ENCODE data around the gene SPRY1. TPM values are rescaled to one million over a fixed set of nuclear protein-coding genes. Genes with fewer than 3 reads are reported as not detected.

SPRY1 gene, protein sequence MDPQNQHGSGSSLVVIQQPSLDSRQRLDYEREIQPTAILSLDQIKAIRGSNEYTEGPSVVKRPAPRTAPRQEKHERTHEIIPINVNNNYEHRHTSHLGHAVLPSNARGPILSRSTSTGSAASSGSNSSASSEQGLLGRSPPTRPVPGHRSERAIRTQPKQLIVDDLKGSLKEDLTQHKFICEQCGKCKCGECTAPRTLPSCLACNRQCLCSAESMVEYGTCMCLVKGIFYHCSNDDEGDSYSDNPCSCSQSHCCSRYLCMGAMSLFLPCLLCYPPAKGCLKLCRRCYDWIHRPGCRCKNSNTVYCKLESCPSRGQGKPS
- 100 to 1,000 TPM in 1 of 3 donors, 10 to 100 TPM in 2; 19.2 to 191 (median 77.6) TPM for polyA plus RNA-seq

DNA sequence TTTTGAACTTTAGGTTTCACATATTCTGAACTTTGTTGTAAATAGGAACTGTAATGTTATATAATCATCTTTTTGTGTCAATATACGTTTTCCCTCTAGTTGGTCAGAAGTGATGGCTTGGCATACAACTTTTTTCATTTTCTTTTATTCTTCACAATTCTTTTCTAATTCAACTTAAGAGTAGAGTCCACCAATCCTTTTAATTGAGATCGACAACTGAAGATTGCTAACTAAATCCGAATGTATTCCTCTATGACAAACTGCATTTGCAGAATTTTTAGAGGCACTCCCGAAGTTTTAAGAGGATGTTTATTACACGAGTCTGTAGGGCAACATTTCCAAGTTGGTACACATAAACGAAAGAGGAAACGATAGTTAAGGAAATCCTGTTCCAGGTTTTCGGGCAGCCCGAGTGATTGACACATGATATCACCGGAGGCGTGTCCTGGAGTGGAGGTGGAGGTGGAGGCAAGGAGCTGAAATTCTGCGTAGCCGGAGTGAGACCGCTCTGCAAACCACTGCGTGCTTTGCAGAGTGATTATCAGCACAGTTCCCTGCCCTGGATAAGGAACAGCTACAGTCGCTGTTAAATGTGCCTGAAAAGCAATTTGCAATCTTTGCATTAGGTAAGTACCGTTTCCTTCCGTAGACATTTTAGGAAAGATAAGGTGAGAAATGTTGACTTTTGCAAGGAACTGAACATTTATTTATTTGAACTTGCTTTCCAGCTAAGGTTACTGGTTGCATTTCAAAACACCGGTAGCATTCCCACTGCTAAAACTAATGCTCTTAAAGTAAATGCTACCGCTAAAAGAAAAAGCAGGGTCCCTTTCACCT, at the start of gene SPRY1:
TSS of gene SPRY1 (plus strand) at position 489 of the 837 bp plus-strand sequence. CDS start 4,797 bp downstream, outside the sequence.
- WGBS, 3 donors, result 1% methylated on average over 20 of the region's 20 CpGs
- H3K27ac ChIP-seq (ENCODE audit: low read depth, low read length), result peak within 1 kb of the TSS; percentile 87

DNA sequence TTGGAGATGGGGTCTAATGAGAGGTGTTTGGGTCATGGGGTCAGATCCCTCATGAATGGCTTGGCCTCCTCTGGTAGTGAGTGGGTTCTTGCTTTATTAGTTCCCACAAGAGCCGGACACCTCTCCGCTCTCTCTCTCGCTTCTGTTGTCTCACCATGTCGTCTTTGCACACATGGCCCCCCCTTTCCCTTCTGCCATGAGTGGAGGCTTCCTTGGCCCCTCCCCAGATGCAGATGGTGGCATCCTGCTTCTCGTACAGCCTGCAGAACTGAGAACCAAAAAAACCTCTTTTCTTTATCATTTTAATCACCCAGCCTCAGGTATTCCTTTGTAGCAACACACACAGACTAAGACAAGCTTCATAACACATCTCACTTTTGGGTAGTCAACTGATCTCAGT, 49.6 kb upstream of the SPRY1 start:
- 83 to 93% (median 85%) methylated on average over 5 of the region's 5 CpGs for WGBS, 3 donors
- no peak overlapping the region for H3K27ac ChIP-seq (ENCODE audit: low read depth, low read length)

DNA sequence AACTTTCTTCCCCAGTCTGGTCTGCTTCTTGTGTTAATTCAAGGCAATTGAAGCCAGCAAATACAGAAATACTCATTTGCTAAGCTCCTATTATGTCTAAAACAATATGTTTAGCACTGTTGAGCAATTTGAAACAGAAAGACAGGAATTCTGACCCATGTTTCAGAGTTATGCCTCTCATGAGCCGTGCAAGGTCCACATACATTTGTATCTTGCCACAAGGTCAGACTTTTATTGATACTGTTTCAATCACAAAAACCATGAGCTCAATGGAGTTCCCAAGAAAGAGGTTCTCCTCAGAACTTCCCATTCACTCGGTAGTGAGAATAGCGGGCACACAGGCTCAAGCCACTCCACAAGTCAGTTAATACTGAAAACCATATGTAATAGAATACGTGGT, 47.6 kb upstream of the SPRY1 start:
- 81 to 94% (median 92%) methylated on average over 4 of the region's 4 CpGs for whole genome bisulfite sequencing, 3 donors
- no peak overlapping the region for H3K27ac ChIP-seq (ENCODE audit: low read depth, low read length)

DNA sequence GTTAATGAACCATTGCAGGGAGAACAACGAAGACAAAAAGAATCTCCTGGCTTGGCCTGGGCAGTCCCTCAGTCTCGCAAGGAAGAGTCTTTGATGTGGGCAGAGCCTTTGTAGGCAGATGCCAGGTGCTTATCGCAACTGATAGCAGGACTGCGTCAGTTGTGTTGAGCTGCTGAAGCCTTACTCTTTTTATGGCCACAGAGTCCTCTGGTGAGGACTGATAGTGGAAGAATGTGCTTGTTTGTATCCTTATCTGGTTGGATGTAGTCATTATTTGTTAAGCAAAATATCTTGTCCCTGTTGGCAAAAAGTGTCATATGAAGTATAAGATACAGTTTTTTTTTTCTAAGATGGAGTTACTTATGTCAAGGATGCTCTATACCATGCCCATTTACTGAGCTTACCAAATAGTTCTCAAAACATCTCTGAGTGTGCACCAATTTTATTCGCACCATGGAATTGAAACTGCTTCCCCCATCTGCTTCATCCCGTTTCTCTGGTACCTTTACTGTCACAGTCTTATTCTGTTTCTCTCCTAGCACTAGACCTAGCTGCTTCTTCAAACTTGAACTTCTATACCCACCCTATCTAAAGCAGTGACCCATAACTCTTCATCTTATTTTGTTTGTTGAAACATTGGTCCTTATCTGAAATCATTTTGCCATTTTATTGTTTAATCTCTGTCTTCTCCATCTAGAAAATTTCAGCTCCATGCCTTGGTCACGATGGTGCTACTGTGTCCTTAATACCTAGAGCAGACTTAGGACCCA, 47.0 kb upstream of the SPRY1 start:
- WGBS, 3 donors, result 55 to 86% (median 82%) methylated on average over 7 of the region's 7 CpGs
- H3K27ac ChIP-seq (ENCODE audit: low read depth, low read length), result no peak overlapping the region

DNA sequence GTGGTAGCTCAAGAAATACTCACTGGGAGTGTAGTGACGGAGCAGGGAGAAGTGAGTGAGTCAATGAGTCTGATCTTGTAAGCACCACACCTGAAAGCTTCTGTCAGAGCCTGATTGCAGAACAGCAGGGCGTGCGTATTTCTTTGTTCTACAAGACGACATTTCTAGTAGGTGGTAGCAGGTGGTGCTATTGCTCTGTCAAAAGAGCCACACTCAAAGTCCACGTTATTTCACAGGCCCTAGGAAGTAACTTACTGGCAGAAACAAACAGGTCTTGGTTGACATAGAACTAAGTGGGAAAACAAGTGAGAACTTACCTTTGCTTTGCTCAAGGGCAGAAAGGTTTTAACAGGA, 46.4 kb upstream of the SPRY1 start:
- H3K27ac ChIP-seq (ENCODE audit: low read depth, low read length), result no peak overlapping the region
- WGBS, 3 donors, result 58 to 81% (median 71%) methylated on average over 5 of the region's 5 CpGs

DNA sequence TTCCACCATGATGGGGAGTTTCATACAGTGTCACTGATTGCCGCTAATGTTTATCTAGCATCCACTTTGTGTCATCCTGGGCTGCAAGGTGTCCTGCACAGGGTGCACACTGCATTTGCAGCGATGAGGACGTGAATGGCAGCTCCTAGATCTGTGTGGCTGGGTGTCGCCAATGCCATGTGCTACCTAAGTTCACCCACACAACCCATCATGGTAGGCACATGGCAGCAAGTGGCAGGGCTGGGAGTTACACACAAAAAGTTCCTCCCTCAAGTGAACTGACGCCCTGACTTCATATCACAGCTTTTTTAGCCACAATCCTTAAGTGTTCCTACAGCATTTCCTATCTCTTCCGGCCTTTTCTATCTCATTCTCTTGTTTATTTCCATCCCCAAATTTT, 45.9 kb upstream of the SPRY1 start:
- no peak overlapping the region for H3K27ac ChIP-seq (ENCODE audit: low read depth, low read length)
- WGBS, 3 donors, result 96 to 98% (median 97%) methylated on average over 6 of the region's 6 CpGs

DNA sequence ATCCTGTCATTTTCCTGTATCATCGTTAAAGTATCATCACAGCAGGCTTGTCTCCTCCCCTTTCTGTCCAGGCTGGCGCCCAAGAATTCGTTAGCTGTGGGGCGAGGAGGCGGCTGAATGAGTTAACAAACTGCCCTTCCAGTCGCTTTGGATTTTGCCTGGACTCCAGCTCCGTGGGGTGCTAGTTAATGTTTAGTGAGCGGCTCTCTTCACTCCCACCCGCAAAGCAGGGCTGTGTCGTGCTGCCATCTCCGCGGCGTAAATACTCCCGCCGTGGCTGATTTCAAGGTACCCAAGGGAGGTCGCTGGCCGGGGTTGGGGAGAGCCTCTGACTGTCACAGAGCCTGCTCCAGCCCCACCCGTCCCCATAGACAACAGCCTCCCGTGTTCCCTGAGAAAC, 44.9 kb upstream of the SPRY1 start:
- 43 to 95% (median 93%) methylated on average over 19 of the region's 19 CpGs for WGBS, 3 donors
- H3K27ac ChIP-seq (ENCODE audit: low read depth, low read length), result no peak overlapping the region

DNA sequence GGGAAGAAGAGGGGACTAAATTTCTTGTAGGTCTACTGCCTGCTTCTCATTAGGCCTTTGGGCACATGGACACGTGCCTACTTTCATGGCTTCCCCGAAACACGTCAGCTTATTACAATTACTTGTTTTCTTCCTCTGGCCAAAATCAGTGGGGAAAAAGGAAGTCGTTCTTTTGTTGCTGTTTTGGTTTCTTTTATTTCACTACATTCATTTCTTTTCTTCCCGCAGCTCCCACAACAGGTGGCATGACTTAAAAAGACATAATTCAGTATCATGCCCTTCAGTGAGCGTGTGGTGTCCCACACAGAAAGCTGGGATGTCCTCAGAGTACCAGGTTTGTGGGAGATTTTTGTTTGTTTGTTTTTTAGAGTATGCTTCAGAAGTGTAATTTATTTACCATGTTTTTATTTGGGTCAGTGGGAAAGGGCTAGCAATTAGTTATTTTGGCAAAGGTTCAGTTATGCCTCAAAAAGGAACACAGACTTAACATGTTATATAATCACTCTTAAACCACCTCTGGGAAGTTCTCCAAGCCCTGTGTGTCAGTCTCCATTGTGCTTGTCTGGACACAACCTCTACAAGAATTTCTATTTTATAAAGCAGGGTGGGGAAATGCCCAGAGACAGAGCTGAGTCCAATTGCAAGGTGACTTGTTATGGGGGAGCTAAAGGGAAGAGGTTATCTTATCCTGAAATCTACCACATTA, 44.2 kb upstream of the SPRY1 start:
- WGBS, 3 donors, result 36 to 48% (median 47%) methylated on average over 6 of the region's 6 CpGs
- no peak overlapping the region for H3K27ac ChIP-seq (ENCODE audit: low read depth, low read length)

DNA sequence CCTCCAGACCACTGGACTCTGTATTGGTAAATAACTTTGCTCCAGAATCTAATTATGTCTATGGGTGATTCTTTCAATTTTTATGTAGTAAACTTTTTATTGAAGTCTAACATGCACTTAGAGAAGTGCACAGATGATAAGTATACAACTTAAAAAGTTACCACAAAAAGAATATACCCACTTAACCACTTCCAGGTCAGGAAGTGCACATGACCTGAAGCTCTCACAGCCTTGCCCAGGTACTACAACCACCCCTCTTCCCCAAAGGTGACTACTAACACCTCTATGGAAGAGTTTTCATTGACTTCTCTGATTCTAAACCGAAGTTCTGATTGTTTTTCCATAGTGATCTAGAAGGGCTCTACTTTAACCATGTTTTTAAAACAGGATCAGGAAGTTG, 43.6 kb upstream of the SPRY1 start:
- 68 to 77% (median 72%) methylated on average over 1 of the region's 1 CpG for WGBS, 3 donors
- no peak overlapping the region for H3K27ac ChIP-seq (ENCODE audit: low read depth, low read length)

DNA sequence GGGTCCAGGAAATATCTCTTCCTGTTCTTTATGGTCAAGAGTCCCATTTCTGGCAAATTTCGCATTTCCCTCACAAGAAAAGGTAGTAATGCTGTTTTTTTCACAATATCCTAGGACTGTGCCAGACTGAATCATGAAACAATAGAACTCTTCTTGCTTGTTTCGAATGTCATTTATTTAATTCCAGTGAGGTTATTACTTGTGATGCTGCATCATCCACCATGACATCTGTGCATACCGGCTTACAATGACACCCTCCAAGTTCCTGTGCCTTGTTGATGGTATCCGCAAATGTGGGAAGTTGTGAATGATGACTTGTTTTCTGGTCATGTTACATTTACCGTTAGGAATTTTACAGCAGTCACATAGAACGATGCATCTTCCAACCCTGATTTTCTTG, 42.9 kb upstream of the SPRY1 start:
- H3K27ac ChIP-seq (ENCODE audit: low read depth, low read length), result no peak overlapping the region
- 71 to 84% (median 82%) methylated on average over 6 of the region's 6 CpGs for WGBS, 3 donors

DNA sequence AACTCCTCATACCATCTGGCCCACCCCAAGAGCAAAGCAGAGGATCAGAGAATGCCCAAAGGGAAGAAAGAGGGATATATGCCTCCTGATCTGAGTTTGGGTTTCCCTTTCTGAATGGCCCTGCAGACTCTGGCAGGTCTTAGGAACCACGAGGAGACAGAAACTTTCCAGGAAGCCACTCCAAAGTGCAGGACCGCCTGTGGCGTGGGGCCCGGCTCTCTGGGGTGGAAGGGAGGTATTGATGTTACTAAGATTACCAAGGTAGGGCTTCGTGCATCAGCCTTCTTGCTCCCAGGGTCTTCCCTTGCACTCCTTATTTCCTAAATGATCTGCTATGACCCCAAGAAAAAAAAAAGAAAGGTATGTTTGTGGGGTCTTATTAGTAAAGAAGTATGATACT, 41.9 kb upstream of the SPRY1 start:
- H3K27ac ChIP-seq (ENCODE audit: low read depth, low read length), result no peak overlapping the region
- WGBS, 3 donors, result 76 to 88% (median 81%) methylated on average over 5 of the region's 5 CpGs

DNA sequence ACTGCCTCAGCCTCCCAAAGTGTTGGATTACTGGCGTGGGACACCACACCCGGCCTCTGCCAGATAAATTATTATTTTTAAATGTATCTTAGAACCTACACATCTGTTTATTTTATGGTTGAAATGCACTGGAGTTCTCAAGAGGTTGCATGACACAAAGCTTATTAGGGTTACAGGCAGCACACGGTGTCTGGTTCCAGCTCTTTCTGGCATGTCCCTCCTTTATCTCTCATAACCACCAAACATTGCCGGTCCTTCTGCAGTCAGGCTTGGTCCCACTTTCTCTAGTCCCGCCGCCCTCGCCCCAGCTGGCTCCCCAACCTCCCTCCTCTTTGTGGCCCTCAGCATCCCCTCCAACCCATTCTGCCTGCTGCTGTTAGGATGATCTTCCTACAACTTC, 39.7 kb upstream of the SPRY1 start:
- H3K27ac ChIP-seq (ENCODE audit: low read depth, low read length), result no peak overlapping the region
- WGBS, 3 donors, result 84 to 92% (median 86%) methylated on average over 7 of the region's 7 CpGs

DNA sequence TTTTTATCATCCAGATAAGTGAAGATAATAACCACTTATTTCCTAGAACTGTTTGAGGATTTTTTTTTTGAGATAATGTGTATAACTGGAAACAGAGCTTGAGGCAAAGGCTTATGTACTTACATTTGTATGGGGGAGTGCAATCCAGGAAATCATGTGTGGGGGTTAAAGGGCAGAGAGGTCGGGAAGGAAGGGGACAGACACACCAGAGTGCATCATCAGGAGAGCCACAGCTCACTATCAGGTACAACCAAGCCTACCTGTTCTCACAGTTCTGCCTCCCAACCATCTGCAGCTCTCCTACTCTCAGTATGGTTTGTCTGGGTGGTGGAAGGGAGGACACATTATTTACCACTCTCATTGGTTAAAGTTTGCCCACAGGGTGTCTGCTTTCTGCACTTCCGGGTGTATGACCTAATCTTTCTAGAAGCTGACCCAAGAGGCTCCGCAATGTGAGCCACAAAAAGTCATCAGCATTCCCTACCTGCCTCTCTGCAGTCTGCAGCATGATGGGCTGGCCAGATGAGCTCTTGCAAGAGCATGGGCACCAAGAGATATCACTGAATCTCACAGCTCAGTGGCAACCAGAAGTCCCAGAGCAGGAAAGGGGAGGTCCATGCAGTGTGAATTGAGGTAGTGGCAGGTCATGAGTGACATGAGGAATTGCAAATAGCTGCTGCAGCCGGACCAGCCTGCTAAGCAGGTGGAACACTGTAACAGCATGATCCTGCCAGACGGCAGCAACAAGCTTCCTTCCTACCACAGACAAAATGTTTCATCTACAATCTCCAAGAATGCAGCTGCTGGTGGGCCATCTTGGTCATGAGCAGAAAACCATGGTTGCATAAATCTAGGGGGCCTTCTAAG, 36.9 kb upstream of the SPRY1 start:
- 66 to 68% (median 67%) methylated on average over 5 of the region's 5 CpGs for WGBS, 3 donors
- no peak overlapping the region for H3K27ac ChIP-seq (ENCODE audit: low read depth, low read length)

DNA sequence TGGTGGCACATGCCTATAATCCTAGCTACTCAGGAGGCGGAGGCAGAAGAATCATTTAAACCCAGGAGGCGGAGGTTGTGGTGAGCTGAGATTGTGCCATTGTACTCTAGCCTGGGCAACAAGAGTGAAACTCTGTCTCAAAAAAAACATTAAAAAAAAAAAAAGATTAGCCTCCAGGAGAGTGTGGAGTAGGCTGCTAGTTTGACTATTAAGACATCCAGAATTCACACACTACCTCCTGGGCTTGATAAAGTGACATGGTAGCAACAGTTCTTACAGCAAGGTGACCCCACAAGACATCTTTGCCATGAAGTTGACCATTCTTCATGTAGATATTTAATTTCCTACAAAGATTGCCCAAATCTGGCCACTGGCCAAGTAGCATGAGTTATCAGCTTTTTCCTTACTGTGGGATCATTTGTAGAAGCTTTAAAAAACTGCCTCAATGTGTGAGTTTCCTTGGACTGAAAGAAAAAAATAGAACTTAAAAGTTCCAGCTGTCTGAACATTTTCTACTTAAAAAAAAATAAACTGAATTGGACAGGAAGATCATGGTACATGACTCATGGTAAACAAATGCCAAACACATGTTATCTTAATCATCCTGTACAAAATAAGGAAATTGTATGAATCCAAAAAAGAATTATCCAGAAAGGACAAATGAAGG, 35.3 kb upstream of the SPRY1 start:
- no peak overlapping the region for H3K27ac ChIP-seq (ENCODE audit: low read depth, low read length)
- 92 to 98% (median 96%) methylated on average over 2 of the region's 2 CpGs for WGBS, 3 donors

DNA sequence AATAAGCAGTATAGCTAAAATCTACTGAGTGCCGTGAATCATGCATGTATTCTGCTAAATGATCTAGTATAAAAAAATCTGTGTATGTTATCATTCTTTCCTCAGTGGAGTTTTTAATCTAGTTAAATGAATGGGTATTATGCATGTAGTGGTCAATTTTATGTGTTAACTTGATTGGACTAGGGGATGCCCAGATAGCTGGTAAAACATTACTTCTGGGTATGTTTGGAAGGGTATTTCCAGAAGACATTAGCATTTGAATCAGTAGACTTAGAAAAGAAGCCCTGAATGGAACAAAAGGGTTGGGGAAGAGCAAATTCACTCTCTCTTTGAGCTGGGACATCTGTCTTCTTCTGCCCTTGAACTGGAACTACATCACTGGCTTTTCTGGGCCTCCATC, 34.5 kb upstream of the SPRY1 start:
- 88 to 98% (median 88%) methylated on average over 1 of the region's 1 CpG for WGBS, 3 donors
- no peak overlapping the region for H3K27ac ChIP-seq (ENCODE audit: low read depth, low read length)

DNA sequence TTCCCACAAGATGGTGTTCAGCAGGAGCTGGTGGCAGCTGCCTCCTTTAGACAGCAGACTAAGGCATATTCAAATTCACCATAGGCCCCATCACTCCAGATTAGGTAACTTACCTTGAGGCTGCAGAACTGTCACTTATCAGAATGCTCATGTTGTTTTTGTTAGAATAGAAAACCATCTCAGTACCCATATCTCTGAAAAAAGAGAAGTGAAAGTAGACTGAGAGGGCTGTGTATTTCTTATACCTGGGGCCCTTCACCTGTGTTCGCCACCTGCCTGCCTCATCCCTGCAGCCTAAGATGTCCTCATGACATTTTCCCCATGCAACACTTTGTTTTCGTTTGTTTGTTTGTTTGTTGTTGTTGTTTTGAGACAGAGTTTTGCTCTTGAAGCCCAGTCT, 32.9 kb upstream of the SPRY1 start:
- no peak overlapping the region for H3K27ac ChIP-seq (ENCODE audit: low read depth, low read length)
- 85 to 98% (median 97%) methylated on average over 2 of the region's 2 CpGs for WGBS, 3 donors

DNA sequence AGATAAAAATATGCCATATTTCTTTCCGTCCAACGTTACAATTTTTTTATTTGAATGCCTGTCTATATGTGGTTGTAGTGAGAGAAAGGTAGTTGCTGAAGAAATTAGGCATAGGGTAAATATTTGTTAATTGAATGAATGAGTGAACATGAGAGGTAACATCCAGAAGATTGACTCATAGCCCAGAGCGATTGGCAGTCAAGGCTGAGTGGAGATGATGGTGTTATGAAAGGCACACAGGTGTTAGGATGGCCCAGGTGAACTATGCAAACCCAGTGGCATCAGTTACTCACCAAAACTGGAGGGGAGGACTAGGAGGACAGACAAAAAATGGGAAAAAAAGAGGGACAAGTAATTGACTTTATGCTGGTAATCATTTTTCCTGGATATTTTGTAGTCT, 31.7 kb upstream of the SPRY1 start:
- H3K27ac ChIP-seq (ENCODE audit: low read depth, low read length), result no peak overlapping the region
- WGBS, 3 donors, result 67 to 93% (median 89%) methylated on average over 3 of the region's 3 CpGs

Measured in adipose tissue (tissue), 3 donors.